Activated gamma-delta T cell treated with anti-CD3 and anti-CD28 coated beads, Interleukin-2, amount 50 U/mL, for 16 hours (primary cell): ENCODE data around the gene SLC9B2.

Experiments
- DNase-seq: peaks from one replicate; pipeline ENCODE4 v3.0.0-alpha.2; 2020; ENCODE audit warnings: low read depth

SLC9B2 gene

GRCh38 chr4:103075894-103076746 lies 441 bp downstream of the SLC9B2 start:
- peak; percentile 58 for DNase-seq

DNA sequence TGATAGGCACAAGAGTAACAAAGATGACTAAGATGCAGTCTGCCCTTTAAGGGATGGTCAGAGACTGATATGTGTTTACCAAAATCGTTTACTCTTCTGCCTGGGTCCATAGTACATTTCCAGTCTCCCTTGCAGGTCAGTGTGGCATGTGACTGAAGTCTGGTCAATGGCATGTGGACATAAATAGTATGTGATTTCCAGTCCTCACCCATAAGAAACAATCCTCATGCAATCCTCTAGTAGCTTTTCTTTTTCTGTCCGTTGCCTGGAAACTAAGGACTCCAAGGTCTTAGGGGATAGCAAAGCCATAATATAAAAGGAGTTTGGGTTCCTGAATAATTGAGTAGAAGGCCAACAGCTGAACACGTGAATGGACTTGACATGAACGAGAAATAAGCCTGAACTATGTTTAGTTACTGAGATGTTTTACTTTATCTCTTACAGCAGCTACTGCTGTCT lies 1.1 kb downstream of the SLC9B2 start:
- DNase-seq = no peak

DNA sequence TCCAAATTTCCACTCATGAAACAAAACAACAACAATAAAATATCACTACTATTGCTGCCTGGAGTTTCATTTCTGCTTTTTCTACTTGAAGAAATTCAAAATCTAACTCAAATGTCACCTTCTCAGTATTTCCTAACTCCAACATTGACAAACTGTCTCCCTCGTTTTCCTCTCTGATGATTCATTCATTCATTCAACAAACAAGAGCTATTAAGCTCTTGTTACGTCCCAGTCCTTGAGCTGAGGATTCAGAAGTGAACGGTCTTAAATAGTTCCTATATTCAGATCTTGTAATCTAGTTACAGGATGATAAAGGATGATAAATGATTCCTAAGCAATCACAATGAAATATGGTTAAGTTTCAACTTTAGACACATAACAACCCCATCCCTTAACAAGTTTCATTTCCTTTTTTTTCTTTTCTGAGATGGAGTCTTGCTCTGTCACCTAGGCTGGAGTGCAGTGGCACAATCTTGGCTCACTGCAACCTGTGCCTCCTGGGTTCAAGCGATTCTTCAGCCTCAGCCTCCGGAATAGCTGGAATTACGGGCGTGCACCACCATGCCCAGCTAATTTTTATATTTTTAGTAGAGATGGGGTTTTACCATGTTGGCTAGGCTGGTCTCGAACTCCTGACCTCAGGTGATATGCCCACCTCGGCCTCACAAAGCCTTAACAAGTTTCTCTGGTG lies 1.7 kb downstream of the SLC9B2 start:
- DNase-seq = no peak

GRCh38 chr4:103073792-103074438 lies 2.6 kb downstream of the SLC9B2 start:
- no peak for DNase-seq

GRCh38 chr4:103067841-103068547 lies 8.6 kb downstream of the SLC9B2 start:
- DNase-seq = no peak

DNA sequence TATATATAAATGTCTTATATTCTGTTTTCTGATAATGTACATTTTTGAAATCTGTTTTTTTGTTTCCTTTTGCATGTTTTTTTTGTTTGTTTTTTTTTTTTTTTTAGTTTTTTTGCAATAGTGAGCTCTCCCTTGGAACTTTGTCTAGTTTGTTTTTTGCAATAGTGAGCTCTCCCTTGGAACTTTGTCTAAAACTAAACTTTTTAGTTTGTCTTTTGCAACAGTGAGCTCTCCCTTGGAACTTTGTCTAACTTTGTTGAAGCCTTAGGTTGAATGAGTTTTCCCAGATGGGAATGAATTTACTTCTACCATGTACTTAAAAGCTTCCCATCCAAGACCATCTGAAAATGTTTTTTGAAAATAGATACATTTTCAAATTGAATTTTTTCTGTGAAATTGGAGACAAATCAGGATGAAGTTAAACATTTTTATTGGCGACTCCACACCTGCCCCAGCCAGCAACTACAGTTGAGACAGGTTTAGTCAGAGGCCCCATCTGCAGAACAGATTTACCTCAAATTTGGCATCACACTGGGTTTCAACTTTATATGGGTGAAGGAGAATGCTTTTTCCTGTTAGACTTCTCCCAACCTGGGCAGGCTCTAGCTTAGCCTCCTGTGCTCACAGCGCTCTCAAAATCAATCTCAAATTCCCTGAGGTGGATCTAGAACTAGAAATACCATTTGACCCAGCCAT lies 16.0 kb downstream of the SLC9B2 start:
- DNase-seq = no peak

GRCh38 chr4:103054030-103054429 lies 22.5 kb downstream of the SLC9B2 start:
- DNase-seq = no peak

DNA sequence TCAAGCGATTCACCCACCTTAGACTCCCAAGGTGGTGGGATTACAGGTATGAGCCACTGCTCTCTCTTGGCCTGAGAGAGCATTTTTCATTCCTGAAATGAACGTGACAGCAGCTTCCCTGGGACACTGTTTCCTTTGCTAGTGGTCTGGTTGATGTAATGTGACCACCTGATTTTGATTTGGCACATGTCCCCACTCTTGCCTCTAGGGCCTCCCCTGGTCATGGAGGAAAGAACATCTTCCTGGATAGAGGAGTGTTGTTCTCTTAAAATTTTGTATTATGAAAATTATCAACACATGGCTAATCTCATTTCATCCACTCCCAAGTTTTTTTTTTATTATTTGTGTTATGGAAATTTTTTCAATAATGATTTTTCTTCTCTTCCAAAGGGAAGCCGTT lies 23.8 kb downstream of the SLC9B2 start:
- DNase-seq = no peak

DNA sequence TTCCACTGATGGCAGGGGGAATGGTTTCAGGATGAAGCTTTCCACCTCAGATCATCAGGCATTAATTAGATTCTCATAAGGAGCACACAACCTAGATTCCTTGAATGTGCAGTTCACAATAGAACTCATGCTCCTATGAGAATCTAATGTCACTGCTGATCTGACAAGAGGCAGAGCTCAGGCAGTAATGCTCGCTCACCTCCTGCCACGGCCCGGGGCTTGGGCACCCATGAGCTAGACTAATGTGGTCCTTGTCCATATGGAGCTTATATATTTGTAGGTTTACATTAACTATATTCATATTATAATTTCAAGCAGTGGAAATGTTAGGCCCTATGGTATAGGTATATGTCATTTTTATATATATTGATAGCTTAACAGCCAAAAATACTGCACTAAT lies 24.4 kb downstream of the SLC9B2 start:
- no peak for DNase-seq

- DNase-seq = no peak
Measured at GRCh38 chr4:103050736-103051436, 25.7 kb downstream of the SLC9B2 start.

- DNase-seq = peak; percentile 9
Measured at GRCh38 chr4:103046416-103047290, 29.9 kb downstream of the SLC9B2 start.

GRCh38 chr4:103044183-103044582 lies 32.4 kb downstream of the SLC9B2 start:
- DNase-seq = no peak

- no peak for DNase-seq
Measured at GRCh38 chr4:103036169-103036568, 40.4 kb downstream of the SLC9B2 start.

- no peak for DNase-seq
Measured at GRCh38 chr4:103032574-103032973, 44.0 kb downstream of the SLC9B2 start.

GRCh38 chr4:103030791-103031190 lies 45.8 kb downstream of the SLC9B2 start:
- DNase-seq = no peak

- no peak for DNase-seq
Measured at GRCh38 chr4:103029300-103029699, 47.3 kb downstream of the SLC9B2 start.

GRCh38 chr4:103026868-103027267 lies 49.7 kb downstream of the SLC9B2 start:
- no peak for DNase-seq

GRCh38 chr4:103024996-103025395 lies 51.6 kb downstream of the SLC9B2 start:
- DNase-seq = no peak

GRCh38 chr4:103021120-103021519 lies 55.4 kb downstream of the SLC9B2 start:
- DNase-seq = no peak
